ENCODE results near the gene SRSF3.
A peak's percentile ranks its signal among the peaks of the same experiment; 100 is the strongest.

GRCh38 chr6:36594816-36595643 lies 868 bp downstream of the SRSF3 start:
- no peak for TF ChIP-seq POLR2A (IDR thresholded peaks at IDR 0.05; ENCODE audit: low read length)
- TF ChIP-seq MAZ (IDR thresholded peaks at IDR 0.05; ENCODE audit: borderline replicate concordance, low read depth, low read length): no peak
- TF ChIP-seq USF2 (IDR thresholded peaks at IDR 0.05): no peak
- TF ChIP-seq HMGXB4 (CRISPR knock-in tag; IDR thresholded peaks at IDR 0.05; ENCODE audit: borderline replicate concordance): peak; percentile 37; the same call in 1 of the 2 replicates
- no peak for TF ChIP-seq POLR2AphosphoS2 (conservative IDR thresholded peaks at IDR 0.05; ENCODE audit: low read length)
- no peak for TF ChIP-seq CTCF (IDR thresholded peaks at IDR 0.05)
- TF ChIP-seq NR3C1 (IDR thresholded peaks at IDR 0.05): no peak
- TF ChIP-seq PBX3 (IDR thresholded peaks at IDR 0.05): no peak
- no peak for TF ChIP-seq CBX2 (IDR thresholded peaks at IDR 0.05; ENCODE audit: borderline replicate concordance, low read depth)
- TF ChIP-seq CHD4 (IDR thresholded peaks at IDR 0.05; ENCODE audit: borderline replicate concordance): no peak
- TF ChIP-seq SMC3 (IDR thresholded peaks at IDR 0.05): no peak

All from A549 (cell line).